HG02610 (cell line): ENCODE data around the gene CCDC150.
"Not testable (repeated sequence)": the region's sequence is repeated elsewhere in the genome, so short reads cannot be mapped to it uniquely, and the experiment has no call there.

ENCODE experiments used
- ATAC-seq: cut with Tn5 transposase; IDR thresholded peaks from one replicate; pipeline ENCODE4 v1.9.1; 2021; ENCODE audit warnings: mild to moderate bottlenecking, moderate library complexity; ENCODE audit not compliant: unreplicated experiment

The CCDC150 gene

GRCh38 chr2:196630531-196630930 is 9.0 kb upstream of the CCDC150 start:
- ATAC-seq = no peak

GRCh38 chr2:196635156-196635555 is 4.4 kb upstream of the CCDC150 start:
- ATAC-seq = no peak

GRCh38 chr2:196638765-196639164 is 750 bp upstream of the CCDC150 start:
- no peak for ATAC-seq

- no peak for ATAC-seq
Observed at GRCh38 chr2:196640031-196640548, 575 bp downstream of the CCDC150 start.

DNA sequence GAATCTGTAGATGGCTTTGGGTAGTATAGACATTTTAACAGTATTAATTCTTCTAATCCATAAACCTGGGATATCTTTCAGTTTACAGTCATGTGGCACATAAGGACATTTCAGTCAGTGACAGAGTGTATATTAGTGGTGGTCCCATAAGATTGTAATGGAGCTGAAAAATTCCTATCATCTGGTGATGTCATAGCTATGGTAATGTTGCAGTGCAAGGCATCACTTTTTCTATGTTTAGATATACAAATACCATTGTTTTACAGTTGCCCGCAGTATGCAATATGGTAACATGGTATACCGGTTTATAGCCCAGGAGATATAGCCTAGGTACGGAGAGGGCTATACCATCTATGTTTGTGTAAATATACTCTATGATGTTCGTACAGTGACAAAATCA is 9.7 kb downstream of the CCDC150 start:
- no peak for ATAC-seq

DNA sequence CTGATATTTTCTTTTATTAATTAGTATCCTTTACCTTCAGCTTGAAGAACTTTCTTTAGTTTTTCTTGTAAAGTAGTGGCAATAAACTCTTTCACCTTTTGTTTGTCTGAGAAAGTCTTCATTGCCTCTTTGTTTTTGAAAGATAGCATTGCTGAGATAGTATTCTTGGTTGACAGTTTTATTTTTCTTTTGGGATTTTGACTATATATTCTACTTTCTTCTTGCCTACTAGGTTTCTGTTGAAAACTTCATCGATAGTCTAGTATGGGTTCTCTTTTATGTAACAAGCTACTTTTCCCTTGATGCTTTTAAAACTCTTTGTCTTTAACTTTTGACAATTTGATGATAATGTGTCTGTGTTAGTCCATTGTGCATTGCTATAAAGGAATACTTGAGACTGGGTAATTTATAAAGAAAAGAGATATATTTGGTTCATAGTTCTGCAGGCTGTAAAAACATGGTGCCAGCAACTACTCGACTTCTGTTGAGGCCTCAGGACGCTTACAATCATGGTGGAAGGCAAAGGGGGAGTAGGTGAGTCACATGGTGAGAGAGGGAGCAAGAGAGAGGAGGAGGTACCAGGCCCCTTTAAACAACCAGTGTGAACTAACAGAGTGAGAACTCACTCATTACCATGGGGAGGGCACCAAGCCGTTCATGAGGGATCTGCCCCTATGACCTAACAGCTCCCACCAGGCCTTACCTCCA is 12.0 kb downstream of the CCDC150 start:
- no peak for ATAC-seq

GRCh38 chr2:196652869-196653268 is 13.4 kb downstream of the CCDC150 start:
- no peak for ATAC-seq

- no peak for ATAC-seq
Observed at GRCh38 chr2:196653843-196654242, 14.3 kb downstream of the CCDC150 start.

DNA sequence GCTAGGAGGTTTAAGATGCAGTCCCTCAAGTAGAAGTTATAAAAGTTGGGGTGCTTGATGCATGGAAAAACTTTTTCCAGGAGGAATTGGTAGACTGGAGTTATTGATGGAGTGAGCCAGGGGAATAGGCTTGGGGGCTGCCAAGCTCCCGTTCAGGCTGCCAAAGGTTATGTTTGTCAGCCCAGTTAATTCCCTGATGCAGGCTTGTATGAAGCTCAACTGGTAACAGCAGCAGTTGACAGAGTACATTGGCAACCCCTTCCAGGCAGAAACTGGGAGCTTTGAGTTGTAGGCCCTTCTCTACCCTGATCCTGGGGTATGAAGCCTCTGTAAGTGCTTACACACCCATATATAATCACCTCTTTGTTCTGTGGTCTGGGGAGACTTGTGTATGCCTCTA is 16.2 kb downstream of the CCDC150 start:
- no peak for ATAC-seq

- no peak for ATAC-seq
Observed at GRCh38 chr2:196657333-196657732, 17.8 kb downstream of the CCDC150 start.

GRCh38 chr2:196659844-196660243 is 20.3 kb downstream of the CCDC150 start:
- no peak for ATAC-seq

- ATAC-seq = no peak
Observed at GRCh38 chr2:196660244-196660643, 20.7 kb downstream of the CCDC150 start.

- ATAC-seq = no peak
Observed at GRCh38 chr2:196670342-196670741, 30.8 kb downstream of the CCDC150 start.

DNA sequence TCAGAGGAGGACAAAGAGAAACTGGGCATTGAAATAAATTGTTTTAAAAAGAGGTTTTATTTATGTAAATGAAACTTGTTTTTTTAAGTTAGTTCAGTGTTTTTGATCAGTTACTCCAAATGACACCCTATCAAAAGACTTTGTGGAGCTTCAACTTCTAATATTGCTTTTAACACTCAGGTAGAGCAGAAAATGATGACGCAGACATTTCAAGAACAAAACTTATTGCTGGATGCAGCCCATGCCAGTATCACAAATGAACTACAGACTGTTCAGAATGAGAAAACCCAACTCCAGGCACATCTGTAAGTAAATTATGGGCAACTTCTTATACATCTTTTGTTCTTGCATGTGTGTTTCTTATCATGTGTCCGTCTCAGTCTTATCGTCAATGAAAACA is 36.4 kb downstream of the CCDC150 start:
- ATAC-seq = no peak

DNA sequence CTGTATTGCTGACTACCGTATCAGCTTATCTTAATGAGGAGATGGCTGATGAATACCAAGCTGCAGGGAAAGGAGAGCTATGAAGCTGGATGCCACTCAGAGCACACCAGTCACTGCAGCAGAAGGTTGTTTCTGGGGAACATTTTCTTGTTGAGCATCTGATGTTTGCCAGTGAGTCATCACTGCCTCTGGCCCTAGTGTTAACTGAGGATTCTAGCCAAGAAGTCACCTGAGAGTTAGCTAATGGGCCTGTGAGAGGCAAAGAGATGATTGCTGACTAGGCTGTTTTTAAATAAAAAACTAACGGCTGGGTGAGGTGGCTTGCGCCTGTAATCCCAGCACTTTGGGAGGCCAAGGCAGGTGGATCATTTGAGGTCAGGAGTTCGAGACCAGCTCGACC is 37.9 kb downstream of the CCDC150 start:
- ATAC-seq = no peak

DNA sequence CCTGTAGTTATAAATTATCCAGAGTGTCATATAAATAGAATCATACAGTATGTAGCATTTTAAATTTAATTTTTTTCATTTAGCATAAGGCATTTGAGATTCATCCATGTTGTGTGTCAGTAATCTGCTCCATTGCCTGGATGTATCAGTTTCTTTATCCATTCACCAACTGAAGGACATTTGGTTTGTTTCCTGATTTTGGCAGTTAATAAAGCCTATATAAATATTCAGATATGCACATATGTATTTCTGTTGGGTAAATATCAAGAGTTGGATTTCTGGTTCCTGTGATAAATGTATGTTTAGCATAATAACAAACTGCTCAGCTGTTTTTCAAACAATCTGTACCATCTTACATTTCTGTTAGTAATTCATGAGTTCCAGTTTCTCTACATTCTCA is 39.9 kb downstream of the CCDC150 start:
- no peak for ATAC-seq

DNA sequence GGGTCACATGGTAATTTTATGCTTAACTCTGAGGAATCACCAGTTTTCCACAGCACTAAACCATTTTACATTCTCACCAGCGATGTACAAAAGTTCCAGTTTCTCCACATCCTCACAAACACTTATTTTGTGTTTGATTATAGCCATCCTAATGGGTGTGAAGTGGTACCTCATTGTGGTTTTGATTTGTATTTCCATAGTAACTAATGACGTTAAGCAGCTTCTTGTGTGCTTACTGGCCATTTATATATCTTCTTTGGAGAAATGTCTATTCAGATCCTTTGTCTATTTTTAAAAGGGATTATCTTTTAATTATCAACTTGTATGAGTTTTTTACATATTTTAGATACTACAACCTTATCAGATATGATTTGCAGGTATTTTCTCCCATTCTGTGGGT is 42.0 kb downstream of the CCDC150 start:
- no peak for ATAC-seq

- no peak for ATAC-seq
Observed at GRCh38 chr2:196685792-196686191, 46.3 kb downstream of the CCDC150 start.

GRCh38 chr2:196686737-196687136 is 47.2 kb downstream of the CCDC150 start:
- ATAC-seq = not testable (repeated sequence)

DNA sequence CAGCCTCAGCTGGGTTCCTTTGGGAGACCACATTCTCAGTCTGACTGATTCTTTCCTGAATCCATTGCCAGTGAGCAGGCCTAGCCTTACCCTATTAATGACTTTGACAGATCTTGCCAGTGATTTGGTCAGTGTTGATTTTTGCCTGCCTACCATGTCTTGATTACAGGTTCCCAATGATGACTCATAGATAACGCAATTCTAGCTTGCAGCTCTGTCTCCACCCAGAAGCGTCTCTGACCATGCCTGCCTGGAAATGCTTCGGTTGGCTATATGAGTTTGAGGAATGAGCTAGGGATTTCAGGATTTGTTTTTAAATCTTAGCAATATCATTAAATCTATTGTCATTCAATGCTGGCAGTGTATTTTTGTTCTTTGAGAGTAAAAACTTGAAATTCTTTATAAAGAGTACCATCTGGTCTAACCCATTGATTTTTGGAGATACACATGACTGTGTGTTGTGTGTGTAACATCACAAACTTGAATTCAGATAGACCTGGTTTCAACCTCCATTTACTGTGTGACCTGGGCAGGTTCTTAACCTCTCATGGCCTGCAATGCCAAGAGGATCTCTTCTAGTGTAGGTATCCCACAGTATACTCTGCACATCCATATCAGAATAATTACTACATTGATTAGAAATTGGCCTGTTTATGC is 57.0 kb downstream of the CCDC150 start:
- ATAC-seq = no peak

- no peak for ATAC-seq
Observed at GRCh38 chr2:196697825-196698224, 58.3 kb downstream of the CCDC150 start.

- ATAC-seq = no peak
Observed at GRCh38 chr2:196702641-196703040, 63.1 kb downstream of the CCDC150 start.
